ENCODE results near the gene TPPP3.

Gene TPPP3

DNA sequence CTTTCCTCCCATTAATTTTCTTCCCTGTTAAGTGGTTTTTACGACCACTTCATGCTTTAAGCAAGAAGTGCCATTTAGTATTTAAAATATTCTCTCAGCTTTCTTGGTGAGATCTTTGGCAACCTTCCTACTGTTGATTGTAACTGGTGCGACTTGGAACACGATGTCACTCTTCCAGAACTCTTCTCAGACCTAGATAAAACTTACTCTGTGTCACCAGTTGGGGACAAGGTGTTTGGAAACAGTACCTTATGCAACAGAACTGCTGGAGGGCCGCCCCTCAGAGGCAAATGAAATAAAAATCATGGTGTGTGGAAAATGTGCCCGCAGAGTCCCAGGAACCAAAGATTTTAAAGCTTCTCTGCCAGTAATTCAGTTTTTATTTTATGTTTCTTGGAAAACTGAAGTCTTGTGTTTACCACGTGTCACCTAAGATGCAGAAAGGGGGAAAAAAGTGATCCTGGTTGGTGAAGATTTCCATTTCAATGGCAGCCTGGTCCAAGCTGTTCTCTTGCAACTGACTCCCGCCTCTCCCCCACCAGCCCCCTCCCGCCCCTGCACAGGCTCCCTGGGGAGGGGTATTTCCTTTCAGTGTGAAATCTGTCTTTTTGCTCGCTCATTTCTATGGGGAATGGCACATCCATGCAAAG is 30.4 kb upstream of the TPPP3 start:
- TF ChIP-seq CTCF (IDR thresholded peaks at IDR 0.05; ENCODE audit: control extremely low read depth, extremely low read depth, low read depth, missing control alignments) = no peak

DNA sequence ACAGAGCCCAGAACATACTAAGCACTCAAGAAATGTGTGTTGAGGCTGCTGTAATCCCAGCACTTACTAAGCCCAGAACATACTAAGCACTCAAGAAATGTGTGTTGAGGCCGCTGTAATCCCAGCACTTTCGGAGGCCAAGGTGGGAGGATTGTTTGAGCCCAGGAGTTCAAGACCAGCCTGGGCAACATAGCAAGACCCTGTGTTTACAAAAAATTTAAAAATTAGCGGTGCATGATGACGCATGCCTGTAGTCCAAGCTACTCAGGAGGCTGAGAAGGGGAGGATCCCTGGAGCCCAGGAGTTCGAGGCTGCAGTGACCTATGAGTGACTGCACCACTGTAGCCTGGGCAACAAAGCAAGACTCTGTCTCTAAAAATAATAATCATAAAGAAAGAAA is 29.7 kb upstream of the TPPP3 start:
- POLR2A ChIA-PET = no interaction called here
- DNase-seq (ENCODE audit: extremely low spot score) = no peak
- TF ChIP-seq CTCF (IDR thresholded peaks at IDR 0.05; ENCODE audit: control extremely low read depth, extremely low read depth, low read depth, missing control alignments) = no peak
- CTCF ChIA-PET = interaction anchor here (0.7 to 2.3 kb wide), 4 partner anchors 11 to 25 kb away, joined by 3 to 7 read pairs (median 4); no protein-coding TSS in a partner anchor

More for the DNA sequence above, 30.4 kb upstream of the TPPP3 start:
- ChIA-PET CTCF (interaction anchor here (0.7 to 5.9 kb wide), 6 partner anchors 10 to 41 kb away, joined by 3 to 118 read pairs (median 5); no protein-coding TSS in a partner anchor), POLR2A (no interaction called here)
- no peak for DNase-seq (ENCODE audit: extremely low spot score)

DNA sequence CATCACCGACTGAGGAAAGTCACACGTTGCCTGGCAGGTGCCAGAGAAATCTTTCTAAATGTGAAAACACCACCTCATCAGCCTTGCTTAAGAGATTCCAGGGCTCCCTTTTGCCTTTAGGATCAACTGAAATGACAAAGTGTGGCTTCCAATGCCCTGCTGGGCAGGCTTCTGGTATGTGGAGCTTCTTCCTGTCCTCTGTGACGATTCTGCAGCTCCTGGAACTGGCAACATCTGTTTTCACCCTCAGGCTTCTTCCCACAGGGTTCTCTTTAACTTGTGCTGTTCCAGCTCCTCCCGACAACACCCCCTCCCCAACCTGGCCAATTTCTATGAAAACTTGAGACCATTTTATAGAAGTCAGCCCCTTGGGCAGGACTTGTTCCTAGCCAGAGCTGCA is 27.7 kb upstream of the TPPP3 start:
- ChIA-PET CTCF (interaction anchor here (0.9 to 2.3 kb wide), 5 partner anchors 9 to 100 kb away, joined by 3 to 7 read pairs (median 4); no protein-coding TSS in a partner anchor), POLR2A (interaction anchor here (0.8 kb wide), 1 partner anchor 10 kb away, joined by 3 read pairs; the partner anchor contains the start of gene HSD11B2)
- TF ChIP-seq CTCF (IDR thresholded peaks at IDR 0.05; ENCODE audit: control extremely low read depth, extremely low read depth, low read depth, missing control alignments) = no peak
- no peak for DNase-seq (ENCODE audit: extremely low spot score)

DNA sequence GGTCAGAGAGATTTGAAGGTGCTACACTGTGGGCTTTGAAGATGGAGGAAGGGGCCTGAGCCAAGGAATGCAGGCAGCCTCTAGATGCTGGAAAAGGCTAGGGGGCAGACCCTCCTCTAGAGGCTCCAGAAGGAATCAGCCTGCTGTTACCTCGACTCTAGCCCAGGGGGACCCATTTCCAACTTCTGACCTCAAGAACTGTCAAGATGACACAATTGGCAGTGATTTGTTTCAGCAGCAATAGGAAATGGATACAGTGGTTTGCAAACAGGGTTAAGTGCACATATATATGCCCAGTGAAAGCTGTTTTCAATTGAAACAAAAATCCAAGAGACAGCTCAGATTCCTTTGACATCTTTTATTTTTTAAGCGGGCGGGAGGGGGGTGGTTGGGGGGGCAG is 26.6 kb upstream of the TPPP3 start:
- TF ChIP-seq CTCF (IDR thresholded peaks at IDR 0.05; ENCODE audit: control extremely low read depth, extremely low read depth, low read depth, missing control alignments) = no peak
- POLR2A ChIA-PET = no interaction called here
- no peak for DNase-seq (ENCODE audit: extremely low spot score)
- CTCF ChIA-PET = interaction anchor here (1.1 kb wide), 1 partner anchor 46 kb away, joined by 5 read pairs; no protein-coding TSS in a partner anchor

DNA sequence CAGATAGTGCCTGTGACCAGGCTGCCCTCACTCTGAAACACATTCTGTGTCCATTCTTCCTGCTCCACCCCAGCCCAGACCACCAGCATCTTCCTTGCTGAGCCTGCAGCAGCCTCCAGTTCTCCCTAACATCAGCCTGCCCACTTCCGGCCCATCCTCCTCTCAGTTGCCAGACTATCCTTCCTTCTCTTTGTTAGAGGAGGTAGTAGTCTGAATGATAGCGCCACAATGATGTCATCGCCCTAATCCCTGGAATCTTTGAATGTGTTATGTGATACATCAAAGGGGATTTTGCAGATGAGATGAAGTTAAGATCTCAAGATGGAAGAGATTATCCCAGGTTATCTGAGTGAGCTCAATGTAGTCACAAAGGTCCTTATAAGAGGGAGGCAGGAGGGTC is 26.2 kb upstream of the TPPP3 start:
- no peak for DNase-seq (ENCODE audit: extremely low spot score)
- ChIA-PET POLR2A (no interaction called here), CTCF (interaction anchor here (1.4 kb wide), 1 partner anchor 48 kb away, joined by 3 read pairs; no protein-coding TSS in a partner anchor)
- TF ChIP-seq CTCF (IDR thresholded peaks at IDR 0.05; ENCODE audit: control extremely low read depth, extremely low read depth, low read depth, missing control alignments) = no peak

DNA sequence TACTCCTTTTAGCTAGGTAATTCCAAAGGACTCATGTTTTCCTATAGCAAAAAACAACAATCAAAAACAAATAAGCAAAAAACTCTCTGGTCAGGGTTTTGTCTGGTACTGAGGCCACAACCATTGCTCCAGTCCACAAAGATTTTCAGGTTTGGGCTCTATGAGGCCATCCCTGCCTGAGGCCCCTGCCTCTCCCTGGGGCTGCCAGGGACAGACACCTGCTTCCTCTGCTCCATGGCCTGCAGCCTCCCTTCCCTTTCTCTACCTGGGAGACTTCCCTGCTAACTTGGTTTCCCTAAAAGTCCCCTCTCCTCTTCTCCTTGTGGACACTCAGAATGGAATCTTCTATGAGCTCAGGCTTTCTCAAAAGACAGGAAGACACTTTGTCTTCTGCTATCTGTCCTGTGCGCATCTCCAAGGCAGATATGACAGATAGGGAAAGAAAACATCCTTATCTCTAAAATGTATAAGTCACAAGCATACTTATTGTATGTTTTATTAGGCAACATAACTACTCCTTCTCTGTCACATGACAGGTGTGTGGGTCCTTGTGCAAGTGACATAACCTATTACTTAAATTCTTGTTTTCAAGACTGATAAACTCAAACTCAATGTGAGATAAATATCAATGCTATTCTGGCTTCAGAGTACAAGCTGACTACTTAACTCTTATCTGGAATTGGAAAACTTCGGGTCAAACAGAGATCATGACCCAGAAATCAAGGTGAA is 24.2 kb upstream of the TPPP3 start:
- no peak for TF ChIP-seq CTCF (IDR thresholded peaks at IDR 0.05; ENCODE audit: control extremely low read depth, extremely low read depth, low read depth, missing control alignments)
- ChIA-PET POLR2A (no interaction called here), CTCF (interaction anchor here (0.8 to 3.4 kb wide), 10 partner anchors 10 to 464 kb away, joined by 3 to 44 read pairs (median 4); no protein-coding TSS in a partner anchor)
- DNase-seq (ENCODE audit: extremely low spot score) = no peak
